CD4-positive, alpha-beta memory T cell (primary cell): Measurements from ENCODE around the gene INO80. TPM values are rescaled to one million over a fixed set of nuclear protein-coding genes. Genes with fewer than 3 reads are reported as not detected.

Source experiments
- CTCF ChIA-PET: fragments of 350-600 bp; sonication (Branson Sonifier 250); formaldehyde crosslinking; loops from one replicate; lab custom pipeline; 2021; ENCODE audit warnings: inconsistent platforms; ENCODE audit not compliant: partially characterized antibody; lab: Charles Lee
- POLR2A ChIA-PET: fragments of 350-600 bp; sonication (Branson Sonifier 250); formaldehyde crosslinking; loops from one replicate; lab custom pipeline; 2021; ENCODE audit not compliant: partially characterized antibody; lab: Charles Lee
- DNase-seq, 5 donors: peaks; one replicate each; pipeline versions ENCODE4 v3.0.0 to v3.0.0-alpha.2; 2020 to 2022; ENCODE audit warnings: mixed read lengths in 1 of 5
- H3K27ac ChIP-seq: one replicate; pipeline ENCODE4 v1.7.0; 2013; ENCODE audit warnings: low read depth, low read length
- H3K27me3 ChIP-seq: 2 replicates; pipeline ENCODE4 v1.7.0; 2013; ENCODE audit warnings: mild to moderate bottlenecking, low read length, moderate library complexity; ENCODE audit not compliant: insufficient read depth
- H3K36me3 ChIP-seq: 2 replicates; pipeline ENCODE4 v1.7.0; 2013; ENCODE audit warnings: mild to moderate bottlenecking, low read length, moderate library complexity; ENCODE audit not compliant: insufficient read depth
- H3K4me1 ChIP-seq: 2 replicates; pipeline ENCODE4 v1.7.0; 2013; ENCODE audit warnings: mild to moderate bottlenecking, low read length, moderate library complexity; ENCODE audit not compliant: insufficient read depth
- H3K4me3 ChIP-seq, 2 donors: one replicate each; pipeline ENCODE4 v1.7.0; 2013; ENCODE audit warnings: low read length in 2 of 2, mild to moderate bottlenecking in 1 of 2
- H3K9me3 ChIP-seq, 2 donors: one replicate each; pipeline ENCODE4 v1.7.0; 2013; ENCODE audit warnings: low read length in 2 of 2, control low read depth in 1 of 2; ENCODE audit not compliant: control insufficient read depth in 1 of 2
- H3K27ac Mint-ChIP-seq, 7 donors: one replicate each; pipeline ENCODE4 v1.8.0; 2020 to 2021; ENCODE audit warnings: mixed read lengths in 7 of 7, mild to moderate bottlenecking in 6 of 7, inconsistent platforms in 3 of 7, moderate library complexity in 3 of 7
- H3K27me3 Mint-ChIP-seq, 2 donors: one replicate each; pipeline ENCODE4 v1.8.0; 2020 to 2021; ENCODE audit warnings: mixed read lengths in 2 of 2
- H3K36me3 Mint-ChIP-seq, 2 donors: one replicate each; pipeline ENCODE4 v1.8.0; 2020 to 2021; ENCODE audit warnings: mixed read lengths in 2 of 2, inconsistent platforms in 1 of 2, mild to moderate bottlenecking in 1 of 2
- H3K4me1 Mint-ChIP-seq, 4 donors: one replicate each; pipeline ENCODE4 v1.8.0; 2020 to 2021; ENCODE audit warnings: mixed read lengths in 4 of 4, mild to moderate bottlenecking in 1 of 4
- H3K4me3 Mint-ChIP-seq, 8 donors: one replicate each; pipeline ENCODE4 v1.8.0; 2020 to 2021; ENCODE audit warnings: mixed read lengths in 8 of 8, mild to moderate bottlenecking in 7 of 8, moderate library complexity in 6 of 8, inconsistent platforms in 3 of 8
- H3K9me3 Mint-ChIP-seq, 8 donors: one replicate each; pipeline ENCODE4 v1.8.0; 2020 to 2021; ENCODE audit warnings: mixed read lengths in 8 of 8, mild to moderate bottlenecking in 5 of 8, inconsistent platforms in 3 of 8, moderate library complexity in 1 of 8
- intact Hi-C: fragments of 100-400 bp; cut with micrococcal nuclease; formaldehyde crosslinking; loops from one replicate; pipeline ENCODE4 v1.15.1; 2023
- polyA plus RNA-seq, 2 donors: library from polyadenylated mRNA; unstranded; fragments of 300-500 nt; fragmentation: Illumina TruSeq; gene quantifications; one replicate each; pipeline ENCODE4 v1.2.3, GENCODE V29; 2021
- total RNA-seq, 2 experiments: library from RNA; stranded (reverse); gene quantifications; one replicate each; pipeline ENCODE4 v1.2.3, GENCODE V29; 2021

Gene INO80
- total and polyA plus RNA-seq, 4 experiments from 2014 or later, result 1.5 to 34.4 (median 18.2) TPM

- H3K27me3 ChIP-seq, result no peaks in the 10 kb centered on the region
- POLR2A ChIA-PET, result no interaction called here
- peaks cover 39 to 68% of the 10 kb centered on the region in 2 donors for H3K36me3 Mint-ChIP-seq
Measured at GRCh38 chr15:41078125-41078524, 38.0 kb downstream of the INO80 start.

GRCh38 chr15:41073028-41073427 lies 43.1 kb downstream of the INO80 start:
- peaks cover 39% of the 10 kb centered on the region for H3K36me3 ChIP-seq
- H3K9me3 Mint-ChIP-seq, result no peaks in the 10 kb centered on the region
- CTCF ChIA-PET, result interaction anchor here (1.5 kb wide), 1 partner anchor 131 kb away, joined by 3 read pairs; no protein-coding TSS in a partner anchor

More at GRCh38 chr15:41078125-41078524, 38.0 kb downstream of the INO80 start:
- Histone ChIP-seq H3K27ac (no peak overlapping the region), H3K9me3 (no peaks in the 10 kb centered on the region), H3K36me3 (peaks cover 47% of the 10 kb centered on the region), H3K4me3 (no peak overlapping the region), H3K4me1 (no peaks in the 10 kb centered on the region)
- Mint-ChIP-seq H3K4me1 (peaks cover 0 to 1% (median 0%) of the 10 kb centered on the region in 4 donors), H3K9me3 (no peaks in the 10 kb centered on the region), H3K4me3 (no peak overlapping the region), H3K27ac (peak overlapping the region in 2 of 7 donors; percentile 9 to 66), H3K27me3 (no peaks in the 10 kb centered on the region)
- intact Hi-C loops, result no loop called here
- DNase-seq, result no peak
- CTCF ChIA-PET, result interaction anchor here (0.7 kb wide), 1 partner anchor 8 kb away, joined by 3 read pairs; no protein-coding TSS in a partner anchor

GRCh38 chr15:41072013-41072412 lies 44.1 kb downstream of the INO80 start:
- POLR2A ChIA-PET, result no interaction called here
- CTCF ChIA-PET, result interaction anchor here (1.5 kb wide), 1 partner anchor 130 kb away, joined by 3 read pairs; no protein-coding TSS in a partner anchor
- Mint-ChIP-seq H3K36me3 (peaks cover 55 to 59% of the 10 kb centered on the region in 2 donors), H3K4me1 (no peaks in the 10 kb centered on the region), H3K27me3 (no peaks in the 10 kb centered on the region), H3K4me3 (no peak overlapping the region), H3K9me3 (no peaks in the 10 kb centered on the region), H3K27ac (no peak overlapping the region)
- Histone ChIP-seq H3K36me3 (peaks cover 47% of the 10 kb centered on the region), H3K4me1 (no peaks in the 10 kb centered on the region), H3K27me3 (no peaks in the 10 kb centered on the region), H3K27ac (no peak overlapping the region), H3K9me3 (no peaks in the 10 kb centered on the region), H3K4me3 (no peak overlapping the region)
- intact Hi-C loops, result no loop called here
- no peak for DNase-seq

More at GRCh38 chr15:41073028-41073427, 43.1 kb downstream of the INO80 start:
- H3K4me3 ChIP-seq, result no peak overlapping the region
- no peak overlapping the region for H3K27ac Mint-ChIP-seq
- no peak overlapping the region for H3K4me3 Mint-ChIP-seq
- no peaks in the 10 kb centered on the region for H3K4me1 Mint-ChIP-seq
- H3K27me3 ChIP-seq, result no peaks in the 10 kb centered on the region
- intact Hi-C loops, result no loop called here
- H3K4me1 ChIP-seq, result no peaks in the 10 kb centered on the region
- H3K27me3 Mint-ChIP-seq, result no peaks in the 10 kb centered on the region
- peaks cover 46 to 53% of the 10 kb centered on the region in 2 donors for H3K36me3 Mint-ChIP-seq
- DNase-seq, result no peak
- H3K27ac ChIP-seq, result no peak overlapping the region
- POLR2A ChIA-PET, result interaction anchor here (1.3 kb wide), 1 partner anchor 42 kb away, joined by 4 read pairs; the partner anchor contains the start of gene INO80
- H3K9me3 ChIP-seq, result no peaks in the 10 kb centered on the region

- Mint-ChIP-seq H3K36me3 (peaks cover 69 to 70% of the 10 kb centered on the region in 2 donors), H3K4me1 (no peaks in the 10 kb centered on the region), H3K27me3 (no peaks in the 10 kb centered on the region), H3K4me3 (no peak overlapping the region), H3K9me3 (peaks cover 0 to 11% (median 3%) of the 10 kb centered on the region in 8 donors), H3K27ac (peak overlapping the region in 1 of 7 donors; percentile 19)
- Histone ChIP-seq H3K36me3 (peaks cover 40% of the 10 kb centered on the region), H3K27me3 (no peaks in the 10 kb centered on the region), H3K27ac (no peak overlapping the region), H3K9me3 (no peaks in the 10 kb centered on the region), H3K4me3 (no peak overlapping the region), H3K4me1 (no peaks in the 10 kb centered on the region)
- POLR2A ChIA-PET, result no interaction called here
- intact Hi-C loops, result no loop called here
- CTCF ChIA-PET, result interaction anchor here (0.7 to 1.2 kb wide), 4 partner anchors 22 to 1449 kb away, joined by 3 to 4 read pairs (median 4); no protein-coding TSS in a partner anchor
- no peak for DNase-seq
Measured at GRCh38 chr15:41066516-41066915, 49.6 kb downstream of the INO80 start.

GRCh38 chr15:41061667-41062066 lies 54.4 kb downstream of the INO80 start:
- Histone ChIP-seq H3K27ac (no peak overlapping the region), H3K4me3 (no peak overlapping the region), H3K27me3 (no peaks in the 10 kb centered on the region), H3K4me1 (no peaks in the 10 kb centered on the region), H3K9me3 (no peaks in the 10 kb centered on the region), H3K36me3 (peaks cover 33% of the 10 kb centered on the region)
- H3K27ac Mint-ChIP-seq, result no peak overlapping the region
- H3K36me3 Mint-ChIP-seq, result peaks cover 65 to 69% of the 10 kb centered on the region in 2 donors
- H3K27me3 Mint-ChIP-seq, result no peaks in the 10 kb centered on the region
- peaks cover 0 to 11% (median 5%) of the 10 kb centered on the region in 8 donors for H3K9me3 Mint-ChIP-seq
- H3K4me3 Mint-ChIP-seq, result no peak overlapping the region
- POLR2A ChIA-PET, result no interaction called here
- CTCF ChIA-PET, result no interaction called here
- no peak for DNase-seq
- intact Hi-C loops, result no loop called here
- no peaks in the 10 kb centered on the region for H3K4me1 Mint-ChIP-seq

- Histone ChIP-seq H3K36me3 (peaks cover 40% of the 10 kb centered on the region), H3K9me3 (no peaks in the 10 kb centered on the region)
- intact Hi-C loops, result no loop called here
Measured at GRCh38 chr15:41060505-41060904, 55.6 kb downstream of the INO80 start.

GRCh38 chr15:41056810-41057209 lies 59.3 kb downstream of the INO80 start:
- H3K9me3 ChIP-seq, result no peaks in the 10 kb centered on the region
- no peaks in the 10 kb centered on the region for H3K4me1 ChIP-seq
- Mint-ChIP-seq H3K9me3 (peaks cover 0 to 6% (median 2%) of the 10 kb centered on the region in 8 donors), H3K27ac (peak overlapping the region in 2 of 7 donors; percentile 7 to 66), H3K4me1 (no peaks in the 10 kb centered on the region), H3K27me3 (no peaks in the 10 kb centered on the region), H3K36me3 (peaks cover 63 to 76% of the 10 kb centered on the region in 2 donors), H3K4me3 (no peak overlapping the region)
- POLR2A ChIA-PET, result no interaction called here
- CTCF ChIA-PET, result no interaction called here
- intact Hi-C loops, result no loop called here
- H3K4me3 ChIP-seq, result no peak overlapping the region
- no peak for DNase-seq
- no peak overlapping the region for H3K27ac ChIP-seq
- peaks cover 35% of the 10 kb centered on the region for H3K36me3 ChIP-seq
- H3K27me3 ChIP-seq, result no peaks in the 10 kb centered on the region

More at GRCh38 chr15:41060505-41060904, 55.6 kb downstream of the INO80 start:
- Histone ChIP-seq H3K4me3 (no peak overlapping the region), H3K27ac (no peak overlapping the region), H3K4me1 (no peaks in the 10 kb centered on the region), H3K27me3 (no peaks in the 10 kb centered on the region)
- no peak for DNase-seq
- H3K27ac Mint-ChIP-seq, result no peak overlapping the region
- H3K4me1 Mint-ChIP-seq, result no peaks in the 10 kb centered on the region
- no peaks in the 10 kb centered on the region for H3K27me3 Mint-ChIP-seq
- POLR2A ChIA-PET, result no interaction called here
- H3K9me3 Mint-ChIP-seq, result peaks cover 0 to 11% (median 5%) of the 10 kb centered on the region in 8 donors
- CTCF ChIA-PET, result no interaction called here
- no peak overlapping the region for H3K4me3 Mint-ChIP-seq
- H3K36me3 Mint-ChIP-seq, result peaks cover 71 to 74% of the 10 kb centered on the region in 2 donors
